Fibroblast of skin of abdomen (primary cell): Measurements from ENCODE around the gene BUB1.
"Not testable (repeated sequence)": the region's sequence is repeated elsewhere in the genome, so short reads cannot be mapped to it uniquely, and the experiment has no call there.

ENCODE experiments used
- DNase-seq: peaks from one replicate; pipeline ENCODE4 v3.0.0-alpha.2; 2013

The BUB1 gene

DNA sequence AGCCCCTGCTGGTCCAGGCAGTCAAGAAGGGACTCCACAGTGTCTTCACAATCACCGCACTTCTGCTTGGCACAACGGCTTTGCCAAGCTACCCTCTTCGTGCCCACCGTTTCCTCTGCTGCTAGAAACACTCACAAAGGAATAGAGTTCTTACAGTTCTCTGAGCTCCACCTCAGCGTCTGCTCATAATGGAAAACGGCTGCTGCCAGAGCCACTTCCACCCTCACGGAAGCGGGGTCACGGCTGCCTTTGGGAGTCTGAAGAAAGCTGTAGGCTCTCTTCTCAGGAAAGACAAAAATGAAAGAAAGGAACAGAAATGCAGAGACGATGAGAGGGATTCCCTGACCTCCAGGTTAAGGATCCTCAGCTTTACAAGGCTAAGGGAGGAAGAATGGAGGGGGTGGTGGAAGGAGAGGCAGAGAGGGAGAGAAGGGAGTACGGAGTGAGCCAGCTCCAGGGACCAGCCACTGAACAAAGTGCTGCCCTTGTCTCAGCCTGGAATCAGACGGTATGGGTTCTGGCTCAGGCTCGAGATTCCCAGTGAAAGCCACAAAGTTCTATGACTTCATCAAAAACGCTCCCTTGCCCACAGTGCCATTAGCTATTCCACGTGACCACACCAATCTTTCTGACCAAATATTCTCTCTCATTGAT is 88.1 kb downstream of the BUB1 start:
- not testable (repeated sequence) for DNase-seq

DNA sequence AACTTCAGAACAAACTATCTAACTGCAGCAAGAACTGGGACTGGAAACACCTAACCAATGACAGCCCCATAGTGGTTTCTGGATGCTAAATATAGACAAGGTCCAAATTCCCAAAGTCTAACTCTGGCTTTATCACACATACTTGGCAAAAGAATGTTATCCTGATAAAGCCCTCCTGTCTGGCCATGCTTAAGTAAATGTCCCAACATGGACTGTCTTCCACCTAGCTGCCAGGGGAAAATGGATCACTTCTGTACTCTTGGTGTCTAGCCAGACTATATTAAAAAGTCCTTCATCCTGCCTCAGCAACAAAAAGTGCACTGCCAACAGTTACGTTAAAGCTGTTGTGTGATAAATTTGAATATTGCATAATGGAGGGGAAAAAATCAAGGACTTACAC is 89.3 kb downstream of the BUB1 start:
- DNase-seq, result not testable (repeated sequence)
